Activated T-cell treated with anti-CD3 and anti-CD28 coated beads, Interleukin-2, amount 50 U/mL, for 72 hours (primary cell): Measurements from ENCODE around the gene RHEB. TPM values are rescaled to one million over a fixed set of nuclear protein-coding genes. Genes with fewer than 3 reads are reported as not detected.

Source experiments
- ATAC-seq, 2 donors: fragments of 150-1000 bp; cut with Tn5 transposase; replicated peaks in 1 of 2; 2 replicates each; pipeline ENCODE4 v1.10.0; 2021; ENCODE audit warnings: moderate library complexity in 2 of 2, mild to moderate bottlenecking in 1 of 2
- DNase-seq, 2 donors: peaks; one replicate each; pipeline ENCODE4 v3.0.0; 2021 to 2022; ENCODE audit warnings: mixed read lengths in 1 of 2
- H3K27ac Mint-ChIP-seq: one replicate; pipeline ENCODE4 v1.8.0; 2022; ENCODE audit warnings: mild to moderate bottlenecking, moderate library complexity, mixed read lengths
- H3K27me3 Mint-ChIP-seq: one replicate; pipeline ENCODE4 v1.8.0; 2022; ENCODE audit warnings: low read depth, mixed read lengths
- H3K36me3 Mint-ChIP-seq, 2 donors: one replicate each; pipeline ENCODE4 v1.8.0; 2022; ENCODE audit warnings: mixed read lengths in 2 of 2, mild to moderate bottlenecking in 1 of 2; ENCODE audit not compliant: insufficient read depth in 2 of 2
- H3K4me1 Mint-ChIP-seq: one replicate; pipeline ENCODE4 v1.8.0; 2022; ENCODE audit warnings: low read depth, mixed read lengths
- H3K4me3 Mint-ChIP-seq, 2 donors: one replicate each; pipeline ENCODE4 v1.8.0; 2022; ENCODE audit warnings: mild to moderate bottlenecking in 2 of 2, mixed read lengths in 2 of 2, moderate library complexity in 2 of 2
- H3K9me3 Mint-ChIP-seq, 2 donors: one replicate each; pipeline ENCODE4 v1.8.0; 2022; ENCODE audit warnings: mixed read lengths in 2 of 2
- total RNA-seq, 2 donors: library from RNA; stranded (reverse); gene quantifications; one replicate each; pipeline ENCODE4 v1.2.3, GENCODE V29; 2022

RHEB gene
- total RNA-seq, 2 donors from 2014 or later: 39.3 to 47.3 TPM

DNA sequence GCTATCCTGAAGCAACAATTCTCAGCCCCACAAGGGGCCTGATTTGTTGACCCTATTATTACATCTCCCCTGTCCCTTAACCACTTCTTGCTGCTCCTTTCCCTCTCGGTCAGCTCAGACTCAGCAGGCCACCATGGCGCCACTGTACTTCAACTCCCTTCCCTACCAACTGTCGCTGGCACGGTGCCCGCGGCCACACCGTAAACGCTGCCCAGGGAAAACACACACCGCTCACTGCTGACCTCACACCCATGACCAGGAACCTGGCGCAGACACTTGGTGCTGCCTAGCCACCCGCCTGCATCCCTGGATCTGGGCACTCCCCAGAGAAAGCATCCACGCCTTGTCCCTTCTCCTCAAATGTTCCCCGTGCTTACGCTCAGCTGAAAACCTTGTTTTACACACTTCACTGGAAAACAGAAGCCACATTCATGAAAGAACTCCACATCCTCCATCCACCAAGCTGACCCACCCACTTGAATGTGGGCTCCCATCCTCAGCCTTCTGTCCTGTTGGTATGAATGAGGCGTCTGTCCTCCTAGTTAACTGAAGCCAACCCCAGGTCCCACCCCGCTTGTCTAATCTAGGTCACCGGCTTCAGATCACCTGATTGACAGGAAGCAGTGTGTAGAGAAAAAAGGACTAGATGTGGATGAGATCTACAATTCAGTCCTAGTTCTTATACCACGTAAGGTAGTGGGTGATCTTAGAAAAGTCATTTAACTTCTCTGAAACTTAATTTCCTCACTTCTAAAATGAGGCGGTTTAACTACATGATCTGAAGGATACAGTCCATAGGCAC is 51.3 kb downstream of the RHEB start:
- Mint-ChIP-seq H3K4me1 (peaks cover 39% of the 10 kb centered on the region), H3K27ac (peak overlapping the region; percentile 32), H3K9me3 (peaks cover 4 to 6% of the 10 kb centered on the region in 2 donors), H3K36me3 (peaks cover 27 to 51% of the 10 kb centered on the region in 2 donors), H3K27me3 (no peaks in the 10 kb centered on the region), H3K4me3 (no peak overlapping the region)
- no peak for DNase-seq
- ATAC-seq: no peak

DNA sequence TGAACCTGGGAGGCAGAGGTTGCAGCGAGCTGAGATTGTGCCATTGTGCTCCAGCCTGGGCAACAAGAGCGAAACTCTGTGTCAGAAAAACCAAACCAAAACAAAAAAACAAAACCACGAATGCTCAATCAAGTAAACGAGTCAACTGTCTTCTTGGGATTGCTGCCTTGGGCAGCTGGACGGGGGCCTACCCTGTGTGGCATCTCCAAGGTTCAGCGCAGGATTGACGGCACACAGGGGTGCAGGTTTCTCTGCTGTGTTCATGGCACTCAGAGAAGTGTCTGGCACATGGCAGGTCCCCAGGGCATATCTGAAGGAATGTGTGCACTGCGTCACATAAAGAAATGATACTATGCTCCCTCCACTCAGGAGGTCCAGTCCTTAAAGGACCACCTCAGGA is 54.5 kb downstream of the RHEB start:
- DNase-seq: no peak
- Mint-ChIP-seq H3K9me3 (peaks cover 11 to 14% of the 10 kb centered on the region in 2 donors), H3K27me3 (peaks cover 12% of the 10 kb centered on the region), H3K4me1 (peaks cover 10% of the 10 kb centered on the region), H3K27ac (no peak overlapping the region), H3K36me3 (peaks cover 31 to 46% of the 10 kb centered on the region in 2 donors), H3K4me3 (no peak overlapping the region)
- ATAC-seq: no peak

DNA sequence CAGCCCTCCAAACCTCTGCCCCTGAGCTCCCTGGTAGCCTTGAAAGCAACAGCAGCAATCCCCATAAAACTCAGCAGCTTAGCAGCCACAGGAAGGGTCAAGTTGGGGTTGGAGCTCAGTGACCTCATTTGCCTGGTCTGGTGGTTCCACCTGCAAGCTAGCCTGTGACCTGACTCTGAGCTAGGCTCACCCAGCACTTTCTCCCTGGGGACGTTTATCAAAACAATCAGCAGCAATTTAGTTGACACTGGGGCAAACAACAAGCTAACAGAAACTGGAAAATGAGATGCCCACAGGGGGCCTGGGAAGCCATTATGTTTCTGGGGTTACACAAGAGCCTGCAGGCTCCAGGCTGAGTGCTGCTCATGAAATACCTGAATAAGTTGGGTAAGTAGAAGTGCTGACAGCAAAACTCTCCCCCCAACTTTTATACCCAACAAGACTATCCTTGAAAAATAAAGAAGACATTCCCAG is 57.4 kb downstream of the RHEB start:
- Mint-ChIP-seq H3K36me3 (peaks cover 16 to 19% of the 10 kb centered on the region in 2 donors), H3K9me3 (peaks cover 11 to 14% of the 10 kb centered on the region in 2 donors), H3K4me1 (no peaks in the 10 kb centered on the region), H3K27me3 (peaks cover 16% of the 10 kb centered on the region), H3K27ac (no peak overlapping the region), H3K4me3 (no peak overlapping the region)
- DNase-seq (no peak), ATAC-seq (no peak)

DNA sequence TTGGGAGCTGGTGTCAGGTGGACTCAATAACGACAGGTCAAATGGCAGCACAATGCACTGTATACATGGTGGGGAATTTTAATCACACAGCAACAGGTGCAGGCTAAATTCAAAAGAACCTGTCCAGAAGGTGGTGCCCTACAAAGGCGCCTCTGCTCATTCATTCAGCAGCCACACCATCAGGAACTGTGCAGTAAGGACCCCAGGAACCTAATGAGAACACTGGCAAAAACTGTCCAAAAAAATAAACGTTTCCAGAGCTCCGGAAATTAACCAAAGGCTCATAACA is 57.8 kb downstream of the RHEB start:
- DNase-seq (no peak), ATAC-seq (no peak)
- Mint-ChIP-seq H3K4me3 (no peak overlapping the region), H3K9me3 (peaks cover 11 to 14% of the 10 kb centered on the region in 2 donors), H3K36me3 (peaks cover 16 to 19% of the 10 kb centered on the region in 2 donors), H3K27me3 (peaks cover 16% of the 10 kb centered on the region), H3K27ac (no peak overlapping the region), H3K4me1 (no peaks in the 10 kb centered on the region)

DNA sequence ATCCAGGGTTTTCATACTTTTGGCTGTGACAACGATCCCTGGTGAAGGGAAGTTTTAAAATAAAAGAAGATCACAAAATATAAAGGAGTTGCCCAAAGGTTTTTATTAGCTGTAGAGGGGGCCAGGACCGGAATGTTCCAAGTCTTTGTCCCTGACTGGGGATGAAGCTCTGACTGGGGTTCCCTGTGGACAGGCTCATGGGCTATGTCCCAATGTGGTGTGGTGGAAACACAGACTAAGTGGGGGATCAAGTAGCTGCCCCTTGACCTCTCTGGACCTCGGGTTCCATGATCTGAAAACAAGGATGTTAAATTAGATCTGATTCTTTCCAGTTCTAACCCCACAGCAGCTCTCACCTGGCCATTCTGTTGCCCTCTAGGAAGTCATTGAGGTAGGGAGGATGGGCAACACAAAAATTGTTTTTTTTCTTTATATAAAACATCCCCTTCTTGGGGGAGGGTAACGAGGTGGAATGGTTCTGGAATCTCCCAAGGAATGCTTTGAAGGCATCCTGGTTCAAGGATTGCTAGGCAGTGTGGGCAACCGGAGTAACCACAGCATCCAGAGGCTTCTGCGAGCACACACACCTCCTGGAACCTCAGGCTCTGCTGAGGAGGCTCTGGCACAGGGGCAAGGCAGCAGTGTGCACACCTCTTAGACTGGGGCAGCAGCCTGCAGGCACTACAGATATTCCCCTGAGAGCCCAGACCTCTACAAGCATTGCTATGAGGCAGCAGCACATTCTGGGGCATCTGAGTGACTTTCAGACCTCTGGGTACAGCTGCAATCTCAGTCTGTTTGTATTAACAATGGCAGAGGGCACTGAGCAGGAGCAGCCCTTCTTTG is 58.4 kb downstream of the RHEB start:
- H3K36me3 Mint-ChIP-seq: peaks cover 16 to 19% of the 10 kb centered on the region in 2 donors
- H3K4me1 Mint-ChIP-seq: no peaks in the 10 kb centered on the region
- peaks cover 16% of the 10 kb centered on the region for H3K27me3 Mint-ChIP-seq
- ATAC-seq: no peak
- peaks cover 11 to 14% of the 10 kb centered on the region in 2 donors for H3K9me3 Mint-ChIP-seq
- H3K4me3 Mint-ChIP-seq: no peak overlapping the region
- H3K27ac Mint-ChIP-seq: no peak overlapping the region
- DNase-seq: no peak

DNA sequence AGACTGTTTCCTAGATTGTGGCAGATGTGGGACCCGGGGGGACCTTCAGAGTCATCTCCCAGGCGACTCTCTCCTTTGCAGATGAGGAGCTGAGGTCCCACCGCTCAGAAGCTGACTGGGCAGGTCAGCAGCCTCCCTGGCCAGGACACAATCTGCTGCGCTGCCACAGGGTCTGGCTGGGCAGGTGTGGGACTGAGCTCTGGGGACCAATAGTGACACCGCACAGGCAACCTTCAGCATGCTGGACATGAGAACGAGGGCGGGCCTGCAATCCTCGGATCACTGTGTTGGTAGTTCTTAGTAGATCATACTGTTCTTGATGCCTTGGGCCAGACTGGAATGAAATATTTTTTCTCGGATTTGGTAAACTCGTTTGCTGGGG is 59.2 kb downstream of the RHEB start:
- DNase-seq (no peak), ATAC-seq (no peak)
- Mint-ChIP-seq H3K36me3 (peaks cover 16 to 19% of the 10 kb centered on the region in 2 donors), H3K9me3 (peaks cover 11 to 14% of the 10 kb centered on the region in 2 donors), H3K27ac (no peak overlapping the region), H3K27me3 (peaks cover 16% of the 10 kb centered on the region), H3K4me1 (peaks cover 4% of the 10 kb centered on the region), H3K4me3 (no peak overlapping the region)

DNA sequence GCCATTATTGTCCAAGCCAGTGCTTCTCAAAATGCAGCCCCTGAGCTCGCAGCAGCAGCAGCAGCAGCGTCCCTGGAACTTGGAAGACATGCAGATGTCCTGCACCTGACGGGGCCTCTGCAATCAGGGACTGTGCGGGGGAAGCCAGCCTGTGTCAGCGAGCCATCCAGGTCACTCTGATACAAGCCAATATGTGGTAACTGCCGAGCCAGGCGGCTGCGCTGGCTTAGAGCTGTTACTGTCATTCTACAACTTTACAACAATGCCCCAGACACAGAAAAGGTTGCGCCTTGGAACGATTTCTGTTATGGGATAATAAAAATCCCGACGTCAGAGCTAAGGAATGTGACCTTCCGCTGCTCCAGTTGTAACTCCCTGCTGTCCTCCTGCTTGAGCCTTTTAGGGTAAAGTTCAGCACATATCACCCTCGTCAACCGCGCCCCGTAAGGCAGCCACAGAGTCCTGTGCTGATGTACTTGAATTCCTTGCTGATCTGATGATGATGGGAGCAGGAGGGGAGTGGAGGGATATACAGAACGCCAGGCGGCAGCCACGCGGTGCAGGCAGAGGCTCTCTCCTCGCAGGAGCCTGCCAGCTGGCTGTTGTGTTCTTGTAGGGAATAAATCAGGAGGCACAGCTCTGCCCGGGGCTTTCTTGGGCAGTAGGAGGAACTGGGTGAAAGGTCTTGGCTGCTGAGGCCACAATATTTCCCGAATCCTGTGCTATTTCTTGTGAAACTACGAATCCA is 59.8 kb downstream of the RHEB start:
- DNase-seq (no peak), ATAC-seq (no peak)
- Mint-ChIP-seq H3K27ac (no peak overlapping the region), H3K36me3 (peaks cover 16 to 19% of the 10 kb centered on the region in 2 donors), H3K4me1 (peaks cover 5% of the 10 kb centered on the region), H3K9me3 (peaks cover 11 to 14% of the 10 kb centered on the region in 2 donors), H3K4me3 (no peak overlapping the region), H3K27me3 (peaks cover 16% of the 10 kb centered on the region)

DNA sequence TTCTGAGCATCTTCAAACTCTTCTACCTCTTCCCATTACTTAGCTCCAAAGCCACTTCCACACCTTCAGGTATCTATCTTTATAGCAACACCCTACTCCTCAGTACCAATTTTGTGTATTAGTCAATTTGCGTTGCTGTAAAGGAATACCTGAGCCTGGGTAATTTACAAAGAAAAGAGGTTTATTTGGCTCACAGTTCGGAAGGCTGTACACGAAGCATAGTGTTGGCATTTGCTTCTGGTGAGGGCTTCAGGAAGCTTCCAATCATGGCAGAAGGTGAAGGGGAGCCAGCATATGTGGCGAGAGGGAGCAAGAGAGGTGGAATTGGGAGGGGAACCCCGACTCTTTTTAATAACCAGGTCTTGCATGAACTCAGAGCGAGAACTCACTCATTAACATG is 62.2 kb downstream of the RHEB start:
- Mint-ChIP-seq H3K36me3 (peaks cover 2 to 4% of the 10 kb centered on the region in 2 donors), H3K27me3 (peaks cover 16% of the 10 kb centered on the region), H3K4me1 (peaks cover 5% of the 10 kb centered on the region), H3K27ac (no peak overlapping the region), H3K9me3 (peaks cover 0 to under 1% of the 10 kb centered on the region in 2 donors), H3K4me3 (no peak overlapping the region)
- ATAC-seq (no peak), DNase-seq (no peak)

DNA sequence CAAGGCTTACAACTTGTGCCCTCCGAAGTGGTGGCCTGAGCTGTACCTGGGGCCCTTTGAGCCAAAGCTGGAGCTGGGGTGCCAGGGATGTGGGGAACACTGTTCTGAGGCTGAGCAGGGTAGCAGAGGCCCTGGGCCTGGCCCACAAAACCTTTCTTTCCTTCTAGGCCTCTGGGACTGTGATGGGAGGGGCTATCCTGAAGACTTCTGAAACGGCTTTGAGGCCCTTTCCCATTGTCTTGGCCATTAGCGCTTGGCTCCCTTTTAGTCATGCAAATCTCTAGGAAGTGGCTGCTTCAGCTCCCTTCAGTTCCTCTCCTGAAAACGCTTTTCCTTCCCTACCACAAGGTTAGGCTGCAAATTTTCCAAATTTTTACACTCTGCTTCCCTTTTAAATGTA is 62.9 kb downstream of the RHEB start:
- ATAC-seq (no peak), DNase-seq (no peak)
- Mint-ChIP-seq H3K27me3 (peaks cover 16% of the 10 kb centered on the region), H3K27ac (no peak overlapping the region), H3K4me1 (peaks cover 5% of the 10 kb centered on the region), H3K9me3 (no peaks in the 10 kb centered on the region), H3K4me3 (no peak overlapping the region), H3K36me3 (peaks cover 1 to 4% of the 10 kb centered on the region in 2 donors)

DNA sequence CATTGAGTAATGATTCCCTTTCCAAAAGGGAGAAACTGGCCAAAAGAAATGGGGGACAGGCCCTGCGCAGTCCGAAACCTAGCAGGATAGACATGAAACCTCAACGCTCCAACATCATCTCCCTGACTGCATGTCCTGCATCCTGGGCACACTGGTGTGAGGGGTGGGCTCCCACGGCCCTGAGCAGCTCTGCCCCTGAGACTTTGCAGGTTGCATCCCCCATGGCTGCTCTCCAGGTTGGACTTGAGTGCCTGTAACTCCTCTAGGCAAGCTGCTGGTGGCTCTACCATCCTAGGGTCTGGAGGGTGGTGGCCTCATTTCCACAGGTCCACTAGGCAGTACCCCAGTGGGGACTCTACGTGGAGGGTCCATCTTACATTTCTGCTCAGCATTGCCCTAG is 63.4 kb downstream of the RHEB start:
- ATAC-seq (no peak), DNase-seq (no peak)
- H3K27ac Mint-ChIP-seq: no peak overlapping the region
- no peaks in the 10 kb centered on the region for H3K9me3 Mint-ChIP-seq
- H3K27me3 Mint-ChIP-seq: peaks cover 15% of the 10 kb centered on the region
- H3K4me3 Mint-ChIP-seq: no peak overlapping the region
- peaks cover 1 to 3% of the 10 kb centered on the region in 2 donors for H3K36me3 Mint-ChIP-seq
- peaks cover 5% of the 10 kb centered on the region for H3K4me1 Mint-ChIP-seq

DNA sequence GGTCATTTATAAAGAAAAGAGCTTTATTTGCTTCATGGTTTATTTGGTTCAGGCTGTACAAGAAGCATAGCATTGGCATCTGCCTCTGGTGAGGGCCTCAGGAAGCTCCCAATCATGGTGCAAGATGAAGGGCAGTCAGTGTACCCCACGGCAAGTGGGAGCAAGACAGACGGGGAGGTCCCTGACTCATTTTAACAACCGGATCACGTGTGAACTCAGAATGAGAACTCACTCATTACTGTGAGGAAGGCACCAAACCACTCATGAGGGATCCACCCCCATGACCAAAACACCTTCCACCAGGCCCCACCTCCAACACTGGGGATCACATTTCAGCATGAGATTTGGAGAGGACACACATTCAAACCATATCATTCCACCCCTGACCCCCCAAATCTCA is 64.0 kb downstream of the RHEB start:
- Mint-ChIP-seq H3K4me1 (peaks cover 5% of the 10 kb centered on the region), H3K36me3 (peaks cover 0 to 1% of the 10 kb centered on the region in 2 donors), H3K27ac (no peak overlapping the region), H3K4me3 (no peak overlapping the region), H3K9me3 (no peaks in the 10 kb centered on the region), H3K27me3 (peaks cover 9% of the 10 kb centered on the region)
- ATAC-seq (peak; percentile 52 to 80), DNase-seq (no peak)

DNA sequence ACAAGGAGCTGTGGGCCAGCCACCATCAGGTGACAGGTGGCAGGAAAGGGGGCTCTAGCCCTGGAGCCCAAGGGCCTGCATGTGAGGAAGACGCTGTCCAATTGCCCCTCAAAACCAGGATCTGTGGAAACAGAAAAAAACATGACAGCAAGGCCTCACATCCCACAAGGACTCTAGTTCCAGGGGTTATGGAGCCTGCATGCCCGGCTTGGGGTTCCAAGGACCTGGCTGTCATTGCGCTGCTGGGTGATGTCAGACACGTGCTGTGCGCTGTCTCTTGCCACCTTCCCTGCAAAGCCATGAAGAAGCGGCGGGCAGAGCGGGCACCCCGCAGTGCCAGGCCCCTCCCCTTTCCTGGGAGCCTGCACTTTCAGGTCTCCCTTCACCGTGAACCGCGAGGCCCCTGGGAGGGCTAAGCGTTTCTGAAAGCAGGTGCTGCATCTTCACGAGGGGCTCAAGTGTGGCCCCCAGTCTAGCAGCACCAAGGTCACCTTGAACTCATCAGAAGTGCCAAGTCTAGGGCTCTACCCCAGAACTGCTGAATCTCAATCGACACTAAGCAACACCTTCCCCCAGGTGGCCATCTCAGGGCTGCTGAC is 64.7 kb downstream of the RHEB start:
- Mint-ChIP-seq H3K36me3 (peaks cover 0 to 1% of the 10 kb centered on the region in 2 donors), H3K9me3 (no peaks in the 10 kb centered on the region), H3K4me3 (no peak overlapping the region), H3K27ac (no peak overlapping the region), H3K27me3 (peaks cover 3% of the 10 kb centered on the region), H3K4me1 (peaks cover 6% of the 10 kb centered on the region)
- DNase-seq (no peak), ATAC-seq (no peak)
